Measurements from ENCODE around the gene CARD10.

The CARD10 gene

GRCh38 chr22:37504964-37505363, 14.3 kb downstream of the CARD10 start:
- in situ Hi-C loops (cut with MboI; ENCODE audit: low sequenced_read_pairs), result no loop called here

- in situ Hi-C loops (cut with MboI; ENCODE audit: low sequenced_read_pairs), result no loop called here
These were observed 15.4 kb downstream of the CARD10 start for GRCh38 chr22:37503850-37504249.

GRCh38 chr22:37503183-37503683, 16.0 kb downstream of the CARD10 start:
- in situ Hi-C loops (cut with MboI; ENCODE audit: low sequenced_read_pairs), result no loop called here

- in situ Hi-C loops (cut with MboI; ENCODE audit: low sequenced_read_pairs), result no loop called here
These were observed 16.7 kb downstream of the CARD10 start for GRCh38 chr22:37502342-37503182.

GRCh38 chr22:37501610-37502341, 17.4 kb downstream of the CARD10 start:
- in situ Hi-C loops (cut with MboI; ENCODE audit: low sequenced_read_pairs), result no loop called here

GRCh38 chr22:37500745-37501609, 18.2 kb downstream of the CARD10 start:
- in situ Hi-C loops (cut with MboI; ENCODE audit: low sequenced_read_pairs), result no loop called here

- in situ Hi-C loops (cut with MboI; ENCODE audit: low sequenced_read_pairs), result no loop called here
These were observed 19.2 kb downstream of the CARD10 start for GRCh38 chr22:37499789-37500540.

GRCh38 chr22:37499027-37499707, 20.0 kb downstream of the CARD10 start:
- in situ Hi-C loops (cut with MboI; ENCODE audit: low sequenced_read_pairs), result no loop called here

- in situ Hi-C loops (cut with MboI; ENCODE audit: low sequenced_read_pairs), result no loop called here
These were observed 20.8 kb downstream of the CARD10 start for GRCh38 chr22:37498289-37498909.

GRCh38 chr22:37497062-37497599, 22.1 kb downstream of the CARD10 start:
- in situ Hi-C loops (cut with MboI; ENCODE audit: low sequenced_read_pairs), result no loop called here

GRCh38 chr22:37496651-37497050, 22.6 kb downstream of the CARD10 start:
- in situ Hi-C loops (cut with MboI; ENCODE audit: low sequenced_read_pairs), result no loop called here

GRCh38 chr22:37493979-37494378, 25.2 kb downstream of the CARD10 start:
- in situ Hi-C loops (cut with MboI; ENCODE audit: low sequenced_read_pairs), result no loop called here

- in situ Hi-C loops (cut with MboI; ENCODE audit: low sequenced_read_pairs), result no loop called here
These were observed 26.5 kb downstream of the CARD10 start for GRCh38 chr22:37492428-37493344.

GRCh38 chr22:37491559-37492427, 27.4 kb downstream of the CARD10 start:
- in situ Hi-C loops (cut with MboI; ENCODE audit: low sequenced_read_pairs), result no loop called here

- in situ Hi-C loops (cut with MboI; ENCODE audit: low sequenced_read_pairs), result no loop called here
These were observed 28.1 kb downstream of the CARD10 start for GRCh38 chr22:37491106-37491505.

GRCh38 chr22:37489983-37490382, 29.2 kb downstream of the CARD10 start:
- in situ Hi-C loops (cut with MboI; ENCODE audit: low sequenced_read_pairs), result no loop called here
